ENCODE measurements around the gene SEPTIN5.

- no peak for TF ChIP-seq JUND (IDR thresholded peaks at IDR 0.05)
- no peak for TF ChIP-seq CTCF (IDR thresholded peaks at IDR 0.05)
- TF ChIP-seq TAF1 (IDR thresholded peaks at IDR 0.05; ENCODE audit: borderline replicate concordance, low read depth, low read length) = no peak
- no peak for TF ChIP-seq RAD21 (IDR thresholded peaks at IDR 0.05; ENCODE audit: low read length)
- no peak for TF ChIP-seq MAX (IDR thresholded peaks at IDR 0.05; ENCODE audit: low read depth)
- no peak for TF ChIP-seq USF2 (IDR thresholded peaks at IDR 0.05; ENCODE audit: borderline replicate concordance, low read depth, low read length)
Measured at GRCh38 chr22:19746726-19747125, 32.4 kb downstream of the SEPTIN5 start.
